Psoas muscle (tissue), 8 donors: ENCODE results near the gene CHSY1. TPM values are rescaled to one million over a fixed set of nuclear protein-coding genes. Genes with fewer than 3 reads are reported as not detected.

ENCODE experiments used
- ATAC-seq, 4 donors: fragments of 200-7000 bp; cut with Tn5 transposase; one replicate each; pipeline ENCODE4 v1.9.1; 2020; ENCODE audit warnings: moderate library complexity in 3 of 4, mild to moderate bottlenecking in 2 of 4
- DNase-seq, 2 donors: peaks; one replicate each; pipeline ENCODE4 v3.0.0-alpha.2; 2020
- H3K27ac ChIP-seq: fragments of 200-600 bp; one replicate; pipeline ENCODE4 v1.8.0; 2022
- H3K27me3 ChIP-seq, 3 donors: fragments of 200-600 bp in 1 of 3; one replicate each; pipeline versions ENCODE4 v1.6.1 to v1.8.0; 2013 to 2022; ENCODE audit warnings: low read length in 2 of 3, mild to moderate bottlenecking in 2 of 3, moderate library complexity in 1 of 3; ENCODE audit not compliant: insufficient read depth in 3 of 3
- H3K36me3 ChIP-seq, 2 donors: fragments of 200-600 bp in 1 of 2; one replicate each; pipeline versions ENCODE4 v1.6.1 to v1.8.0; 2013 to 2022; ENCODE audit warnings: low read depth in 1 of 2, mild to moderate bottlenecking in 1 of 2, moderate library complexity in 1 of 2; ENCODE audit not compliant: insufficient read depth in 1 of 2
- H3K4me1 ChIP-seq: fragments of 200-600 bp; one replicate; pipeline ENCODE4 v1.8.0; 2022
- H3K4me3 ChIP-seq: fragments of 200-600 bp; one replicate; pipeline ENCODE4 v1.8.0; 2022; ENCODE audit warnings: mild to moderate bottlenecking
- H3K9me3 ChIP-seq: fragments of 200-600 bp; one replicate; pipeline ENCODE4 v1.8.0; 2022
- WGBS, 3 donors: extraction: QIAGEN DNeasy Blood & Tissue Kit; methylation state at CpG; one replicate each; pipeline versions ENCODE4 v1.1.6 to v1.1.7; 2013; 5-methylcytosine and 5-hydroxymethylcytosine counted together
- intact Hi-C, 2 donors: fragments of 100-400 bp; cut with DNase I; formaldehyde crosslinking; loops; one replicate each; pipeline versions ENCODE4 v1.11.0 to v1.14.2; 2022
- polyA plus RNA-seq, 3 donors: library from polyadenylated mRNA; stranded (reverse); fragments of 200-250 nt; gene quantifications; one replicate each; pipeline ENCODE4 v1.2.3, GENCODE V29; 2013
- total RNA-seq, 4 donors: library from RNA; stranded (reverse); fragmentation: NEBNext Ultra II Directional in 2 of 4; extraction: Animal tissue kit (Norgen Biotek cat#: 25700) in 2 of 4; gene quantifications; one replicate each; pipeline versions ENCODE4 v1.2.1 to v1.2.4, GENCODE V29; 2021 to 2023
- TF ChIP-seq, protein P1 (sequence below): fragments of 200-600 bp; IDR thresholded peaks from one replicate; pipeline ENCODE4 v1.8.0; 2022; ENCODE audit warnings: antibody characterized with exemption
- donor health status: healthy with polysubstance abuse.
- donor health status: DM: no; HTN: no; CAD: no; lungs with moderate emphysema.
- donor health status: Bipolar disorder and iron deficiency.
- donor health status: healthy.
- donor health status: DM: yes; HTN: yes; CAD: no.
- donor health status: DM: no; HTN: no; CAD: no.
- donor health status: DM: no; HTN: no; CAD: no.
- donor health status: DM: yes; HTN: yes; CAD: no.

The CHSY1 gene
- total and polyA plus RNA-seq, 7 donors, result 2.9 to 11.4 (median 6.7) TPM

DNA sequence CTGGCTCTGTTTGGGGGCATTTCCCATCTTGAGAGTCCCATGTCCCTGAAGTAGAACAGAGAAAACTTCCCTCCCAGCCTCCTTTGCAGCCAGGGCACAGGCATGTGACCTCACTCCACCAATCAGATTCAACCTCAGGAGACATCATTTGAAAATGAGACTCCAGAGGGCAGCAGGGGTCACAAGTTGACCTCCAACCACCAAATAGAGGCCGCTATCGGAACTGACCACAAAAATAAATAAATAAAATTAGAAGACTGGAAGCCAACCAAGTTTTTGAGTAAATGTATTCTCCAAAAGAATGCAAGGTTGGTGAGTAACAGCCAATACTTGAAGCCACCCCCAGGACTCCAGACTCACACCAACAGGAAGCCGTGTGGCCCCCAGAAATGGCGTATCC lies 106.5 kb downstream of the CHSY1 start:
- Histone ChIP-seq H3K27me3 (no peaks in the 10 kb centered on the region), H3K4me3 (no peak overlapping the region), H3K9me3 (no peaks in the 10 kb centered on the region), H3K27ac (no peak overlapping the region), H3K36me3 (no peaks in the 10 kb centered on the region), H3K4me1 (no peaks in the 10 kb centered on the region)
- TF ChIP-seq, protein P1, sequence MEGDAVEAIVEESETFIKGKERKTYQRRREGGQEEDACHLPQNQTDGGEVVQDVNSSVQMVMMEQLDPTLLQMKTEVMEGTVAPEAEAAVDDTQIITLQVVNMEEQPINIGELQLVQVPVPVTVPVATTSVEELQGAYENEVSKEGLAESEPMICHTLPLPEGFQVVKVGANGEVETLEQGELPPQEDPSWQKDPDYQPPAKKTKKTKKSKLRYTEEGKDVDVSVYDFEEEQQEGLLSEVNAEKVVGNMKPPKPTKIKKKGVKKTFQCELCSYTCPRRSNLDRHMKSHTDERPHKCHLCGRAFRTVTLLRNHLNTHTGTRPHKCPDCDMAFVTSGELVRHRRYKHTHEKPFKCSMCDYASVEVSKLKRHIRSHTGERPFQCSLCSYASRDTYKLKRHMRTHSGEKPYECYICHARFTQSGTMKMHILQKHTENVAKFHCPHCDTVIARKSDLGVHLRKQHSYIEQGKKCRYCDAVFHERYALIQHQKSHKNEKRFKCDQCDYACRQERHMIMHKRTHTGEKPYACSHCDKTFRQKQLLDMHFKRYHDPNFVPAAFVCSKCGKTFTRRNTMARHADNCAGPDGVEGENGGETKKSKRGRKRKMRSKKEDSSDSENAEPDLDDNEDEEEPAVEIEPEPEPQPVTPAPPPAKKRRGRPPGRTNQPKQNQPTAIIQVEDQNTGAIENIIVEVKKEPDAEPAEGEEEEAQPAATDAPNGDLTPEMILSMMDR, result no peak
- intact Hi-C loops, result no loop called here
- DNase-seq (no peak), ATAC-seq (no peak)
- 86 to 89% (median 88%) methylated on average over 4 of the region's 4 CpGs for WGBS, 3 donors

DNA sequence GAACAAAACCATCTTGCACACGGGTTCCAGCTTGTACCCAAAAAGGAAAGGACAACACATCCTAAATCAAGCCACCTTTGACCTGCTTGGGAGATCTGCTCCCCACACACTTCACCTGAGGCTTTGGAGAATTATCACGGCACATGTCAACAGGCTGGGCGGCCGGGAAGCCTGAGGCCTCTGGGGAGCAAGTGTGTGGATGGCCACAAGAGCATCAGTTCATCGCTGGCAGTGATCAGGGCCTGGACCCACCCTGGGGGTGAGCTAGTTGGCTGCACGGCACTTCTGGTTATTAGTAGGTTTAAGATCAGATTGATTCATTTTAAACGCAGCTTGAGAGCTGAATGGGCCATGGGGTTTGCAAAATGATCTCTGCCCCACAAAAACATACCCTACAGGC lies 108.5 kb downstream of the CHSY1 start:
- intact Hi-C loops, result no loop called here
- no peaks in the 10 kb centered on the region for H3K9me3 ChIP-seq
- no peaks in the 10 kb centered on the region for H3K27me3 ChIP-seq
- ATAC-seq, result no peak
- TF ChIP-seq, protein P1, result no peak
- H3K27ac ChIP-seq, result no peak overlapping the region
- 85 to 91% (median 88%) methylated on average over 7 of the region's 7 CpGs for WGBS, 3 donors
- H3K4me1 ChIP-seq, result no peaks in the 10 kb centered on the region
- no peak overlapping the region for H3K4me3 ChIP-seq
- no peaks in the 10 kb centered on the region for H3K36me3 ChIP-seq
- DNase-seq, result no peak

DNA sequence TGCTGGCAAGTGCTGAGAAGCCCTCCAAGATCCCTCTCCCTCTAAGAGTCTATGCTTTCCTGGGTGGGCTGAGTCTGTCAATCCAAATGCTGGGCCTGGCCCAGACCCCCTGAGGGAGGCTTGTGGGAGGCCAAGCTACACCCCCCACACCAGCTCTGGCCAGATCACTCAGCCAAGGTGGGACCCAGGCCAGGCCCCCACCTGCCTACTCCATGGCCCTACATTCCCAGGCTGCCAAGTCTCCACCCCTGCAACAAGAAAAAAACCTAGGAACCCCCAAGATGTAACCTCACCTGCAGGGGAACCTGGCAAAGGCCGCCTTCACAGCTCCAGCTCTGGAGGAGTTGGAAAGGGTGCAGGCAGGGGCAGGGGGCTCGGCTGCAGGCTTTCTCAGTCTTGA lies 109.1 kb downstream of the CHSY1 start:
- Histone ChIP-seq H3K9me3 (no peaks in the 10 kb centered on the region), H3K36me3 (no peaks in the 10 kb centered on the region), H3K27ac (no peak overlapping the region), H3K27me3 (no peaks in the 10 kb centered on the region), H3K4me3 (no peak overlapping the region), H3K4me1 (no peaks in the 10 kb centered on the region)
- DNase-seq, result no peak
- 74 to 94% (median 88%) methylated on average over 2 of the region's 2 CpGs for WGBS, 3 donors
- no peak for ATAC-seq
- intact Hi-C loops, result no loop called here
- TF ChIP-seq, protein P1, result no peak

DNA sequence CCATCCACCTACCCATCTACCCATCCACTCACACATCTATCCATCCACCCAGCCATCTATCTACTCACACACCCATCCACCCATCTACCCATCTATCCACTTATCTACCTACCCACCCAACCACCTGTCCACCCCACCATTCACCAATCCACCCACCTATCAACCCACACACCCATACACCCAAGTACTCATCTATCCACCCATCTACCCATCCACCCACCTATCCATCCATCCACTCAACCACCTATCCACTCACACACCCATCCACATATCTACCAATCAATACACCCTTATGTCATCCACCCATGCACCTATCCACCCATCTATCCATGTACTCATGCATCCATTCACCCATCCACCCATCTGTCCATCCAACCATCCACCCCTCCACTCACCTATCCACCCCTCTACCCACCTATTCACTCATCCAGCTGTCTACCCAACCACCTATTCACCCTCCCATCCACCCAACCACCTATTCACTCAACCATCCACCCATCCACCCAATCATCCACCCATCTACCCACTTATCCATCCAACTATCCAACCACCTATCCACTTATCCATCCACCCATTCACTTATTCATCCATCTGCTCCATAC lies 109.8 kb downstream of the CHSY1 start:
- H3K27ac ChIP-seq, result no peak overlapping the region
- intact Hi-C loops, result no loop called here
- H3K27me3 ChIP-seq, result no peaks in the 10 kb centered on the region
- DNase-seq (no peak), ATAC-seq (no peak)
- no peaks in the 10 kb centered on the region for H3K36me3 ChIP-seq
- no peaks in the 10 kb centered on the region for H3K4me1 ChIP-seq
- TF ChIP-seq, protein P1, result no peak
- no peaks in the 10 kb centered on the region for H3K9me3 ChIP-seq
- H3K4me3 ChIP-seq, result no peak overlapping the region

DNA sequence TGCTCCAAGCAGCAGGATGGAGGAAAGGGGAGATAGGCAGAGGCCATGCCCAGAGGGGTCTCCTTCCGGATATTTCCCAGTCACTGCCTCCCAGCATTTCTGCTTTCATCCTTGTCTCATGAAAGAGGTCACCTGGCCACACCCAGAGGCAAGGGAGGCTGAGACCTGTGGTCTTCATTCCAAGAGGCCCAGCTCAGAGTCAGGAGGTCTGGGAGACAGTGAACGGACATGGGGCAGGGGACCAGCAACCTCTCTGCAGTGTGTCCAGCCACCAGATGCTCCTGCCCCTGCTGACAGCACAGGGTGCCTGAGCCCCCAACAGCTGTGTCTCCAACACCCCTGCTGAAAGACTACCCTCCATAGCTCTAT lies 111.2 kb downstream of the CHSY1 start:
- WGBS, 3 donors, result 95 to 100% (median 97%) methylated on average over 2 of the region's 2 CpGs
- Histone ChIP-seq H3K9me3 (no peaks in the 10 kb centered on the region), H3K27ac (no peak overlapping the region), H3K27me3 (no peaks in the 10 kb centered on the region), H3K4me1 (no peaks in the 10 kb centered on the region), H3K36me3 (no peaks in the 10 kb centered on the region), H3K4me3 (no peak overlapping the region)
- TF ChIP-seq, protein P1, result no peak
- DNase-seq (no peak), ATAC-seq (no peak)
- intact Hi-C loops, result no loop called here
